ENCODE data around the gene SORCS1.

SORCS1 gene

GRCh38 chr10:106764360-106764759 lies 400.1 kb downstream of the SORCS1 start:
- Histone ChIP-seq H3K79me2 (ENCODE audit: control insufficient read depth, low read length) (no peaks in the 10 kb centered on the region), H3F3A (ENCODE audit: control insufficient read depth, insufficient read depth) (no peaks in the 10 kb centered on the region), H3K27me3 (ENCODE audit: control insufficient read depth, low read length) (no peaks in the 10 kb centered on the region), H4K20me1 (ENCODE audit: control insufficient read depth, insufficient read depth, low read depth, low read length) (no peaks in the 10 kb centered on the region), H3K9me3 (ENCODE audit: control insufficient read depth, insufficient read depth, low read length) (no peaks in the 10 kb centered on the region; the same call in 1 of the 2 replicates), H3K9me2 (replicated peaks; ENCODE audit: control insufficient read depth, low read length) (no peaks in the 10 kb centered on the region), H3K4me2 (ENCODE audit: low read length) (no peak overlapping the region), H3K27ac (ENCODE audit: low read depth, low read length) (no peak overlapping the region), H3K4me3 (ENCODE audit: low read length) (no peak overlapping the region), H3K4me1 (ENCODE audit: control insufficient read depth, low read length) (no peaks in the 10 kb centered on the region), H3K36me3 (ENCODE audit: control insufficient read depth, low read length) (no peaks in the 10 kb centered on the region)
- TF ChIP-seq CTCF (IDR thresholded peaks at IDR 0.05; ENCODE audit: low read depth, low read length, poor library complexity, severe bottlenecking) (no peak), EZH2phosphoT487 (IDR thresholded peaks at IDR 0.05; ENCODE audit: borderline replicate concordance, low read length) (no peak)

- Histone ChIP-seq H3K27ac (ENCODE audit: low read depth, low read length) (no peak overlapping the region), H3F3A (ENCODE audit: control insufficient read depth, insufficient read depth) (no peaks in the 10 kb centered on the region), H3K79me2 (ENCODE audit: control insufficient read depth, low read length) (no peaks in the 10 kb centered on the region), H3K9me3 (ENCODE audit: control insufficient read depth, insufficient read depth, low read length) (no peaks in the 10 kb centered on the region; the same call in 1 of the 2 replicates), H3K36me3 (ENCODE audit: control insufficient read depth, low read length) (no peaks in the 10 kb centered on the region), H3K4me1 (ENCODE audit: control insufficient read depth, low read length) (no peaks in the 10 kb centered on the region), H3K4me3 (ENCODE audit: low read length) (no peak overlapping the region), H3K4me2 (ENCODE audit: low read length) (no peak overlapping the region), H3K9me2 (replicated peaks; ENCODE audit: control insufficient read depth, low read length) (no peaks in the 10 kb centered on the region), H3K27me3 (ENCODE audit: control insufficient read depth, low read length) (no peaks in the 10 kb centered on the region), H4K20me1 (ENCODE audit: control insufficient read depth, insufficient read depth, low read depth, low read length) (no peaks in the 10 kb centered on the region)
- no peak for TF ChIP-seq EZH2phosphoT487 (IDR thresholded peaks at IDR 0.05; ENCODE audit: borderline replicate concordance, low read length)
- no peak for TF ChIP-seq CTCF (IDR thresholded peaks at IDR 0.05; ENCODE audit: low read depth, low read length, poor library complexity, severe bottlenecking)
Measured at GRCh38 chr10:106761906-106762305, 402.6 kb downstream of the SORCS1 start.

- no peaks in the 10 kb centered on the region for H4K20me1 ChIP-seq (ENCODE audit: control insufficient read depth, insufficient read depth, low read depth, low read length)
- no peak overlapping the region for H3K27ac ChIP-seq (ENCODE audit: low read depth, low read length)
- no peaks in the 10 kb centered on the region for H3F3A ChIP-seq (ENCODE audit: control insufficient read depth, insufficient read depth)
- H3K9me2 ChIP-seq (replicated peaks; ENCODE audit: control insufficient read depth, low read length) = no peaks in the 10 kb centered on the region
- no peaks in the 10 kb centered on the region for H3K36me3 ChIP-seq (ENCODE audit: control insufficient read depth, low read length)
- H3K79me2 ChIP-seq (ENCODE audit: control insufficient read depth, low read length) = no peaks in the 10 kb centered on the region
- no peaks in the 10 kb centered on the region for H3K27me3 ChIP-seq (ENCODE audit: control insufficient read depth, low read length)
- TF ChIP-seq EZH2phosphoT487 (IDR thresholded peaks at IDR 0.05; ENCODE audit: borderline replicate concordance, low read length) (no peak), CTCF (IDR thresholded peaks at IDR 0.05; ENCODE audit: low read depth, low read length, poor library complexity, severe bottlenecking) (no peak)
- no peak overlapping the region for H3K4me2 ChIP-seq (ENCODE audit: low read length)
- H3K4me3 ChIP-seq (ENCODE audit: low read length) = no peak overlapping the region
- H3K9me3 ChIP-seq (ENCODE audit: control insufficient read depth, insufficient read depth, low read length) = no peaks in the 10 kb centered on the region
- H3K4me1 ChIP-seq (ENCODE audit: control insufficient read depth, low read length) = no peaks in the 10 kb centered on the region
Measured at GRCh38 chr10:106757521-106757920, 407.0 kb downstream of the SORCS1 start.

- no peaks in the 10 kb centered on the region for H3K36me3 ChIP-seq (ENCODE audit: control insufficient read depth, low read length)
- H3K9me3 ChIP-seq (ENCODE audit: control insufficient read depth, insufficient read depth, low read length) = no peaks in the 10 kb centered on the region
- no peaks in the 10 kb centered on the region for H4K20me1 ChIP-seq (ENCODE audit: control insufficient read depth, insufficient read depth, low read depth, low read length)
- no peak overlapping the region for H3K27ac ChIP-seq (ENCODE audit: low read depth, low read length)
- H3K27me3 ChIP-seq (ENCODE audit: control insufficient read depth, low read length) = no peaks in the 10 kb centered on the region
- H3F3A ChIP-seq (ENCODE audit: control insufficient read depth, insufficient read depth) = no peaks in the 10 kb centered on the region
- no peak overlapping the region for H3K4me3 ChIP-seq (ENCODE audit: low read length)
- no peaks in the 10 kb centered on the region for H3K4me1 ChIP-seq (ENCODE audit: control insufficient read depth, low read length)
- TF ChIP-seq CTCF (IDR thresholded peaks at IDR 0.05; ENCODE audit: low read depth, low read length, poor library complexity, severe bottlenecking) = no peak
- no peak for TF ChIP-seq EZH2phosphoT487 (IDR thresholded peaks at IDR 0.05; ENCODE audit: borderline replicate concordance, low read length)
- H3K4me2 ChIP-seq (ENCODE audit: low read length) = no peak overlapping the region
- H3K9me2 ChIP-seq (replicated peaks; ENCODE audit: control insufficient read depth, low read length) = no peaks in the 10 kb centered on the region
- no peaks in the 10 kb centered on the region for H3K79me2 ChIP-seq (ENCODE audit: control insufficient read depth, low read length)
Measured at GRCh38 chr10:106751091-106751490, 413.4 kb downstream of the SORCS1 start.
